ENCODE results near the gene CTDP1. TPM values are rescaled to one million over a fixed set of nuclear protein-coding genes. Genes with fewer than 3 reads are reported as not detected.

CTDP1 gene
- total RNA-seq, 4 donors from 2014 or later, result 12.3 to 21.8 (median 16.5) TPM

DNA sequence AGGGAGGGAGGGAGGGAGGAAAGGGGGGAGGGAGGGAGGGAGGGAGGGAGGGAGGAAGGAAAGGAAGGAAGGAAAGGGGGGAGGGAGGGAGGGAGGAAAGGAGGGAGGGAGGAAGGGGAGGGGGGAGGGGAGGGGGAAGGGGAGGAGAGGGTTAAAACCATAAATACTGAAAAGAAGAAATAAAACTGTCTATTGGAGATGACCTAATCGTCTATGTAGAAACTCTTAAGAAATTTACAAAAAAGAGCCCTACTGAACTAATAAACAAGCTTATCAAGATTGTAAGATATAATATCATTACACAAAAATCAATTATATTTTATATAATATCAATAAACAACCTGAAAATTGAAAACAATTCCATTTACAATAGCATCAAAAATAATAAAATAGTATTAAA, 32.3 kb upstream of the CTDP1 start:
- DNase-seq (no peak), ATAC-seq (no peak)
- Histone ChIP-seq H3K4me3 (no peak overlapping the region), H3K4me1 (peaks cover 0 to 4% of the 10 kb centered on the region in 2 donors), H3K9me3 (no peaks in the 10 kb centered on the region), H3K36me3 (no peaks in the 10 kb centered on the region), H3K27me3 (no peaks in the 10 kb centered on the region), H3K27ac (no peak overlapping the region)
- in situ Hi-C loops (cut with MboI; ENCODE audit: low sequenced_read_pairs in 4 of 4), result loop anchor here in 3 of 4 donors (5.0 to 25.0 kb wide), 3 partner anchors 110 to 270 kb away; no protein-coding TSS in a partner anchor
- intact Hi-C loops (cut with DNase I; ENCODE audit: low total_unique reads), result loop anchor here (10.0 kb wide), 1 partner anchor 113 kb away; no protein-coding TSS in a partner anchor
- TF ChIP-seq POLR2A (IDR thresholded peaks at IDR 0.05), result no peak
- TF ChIP-seq, protein P1, sequence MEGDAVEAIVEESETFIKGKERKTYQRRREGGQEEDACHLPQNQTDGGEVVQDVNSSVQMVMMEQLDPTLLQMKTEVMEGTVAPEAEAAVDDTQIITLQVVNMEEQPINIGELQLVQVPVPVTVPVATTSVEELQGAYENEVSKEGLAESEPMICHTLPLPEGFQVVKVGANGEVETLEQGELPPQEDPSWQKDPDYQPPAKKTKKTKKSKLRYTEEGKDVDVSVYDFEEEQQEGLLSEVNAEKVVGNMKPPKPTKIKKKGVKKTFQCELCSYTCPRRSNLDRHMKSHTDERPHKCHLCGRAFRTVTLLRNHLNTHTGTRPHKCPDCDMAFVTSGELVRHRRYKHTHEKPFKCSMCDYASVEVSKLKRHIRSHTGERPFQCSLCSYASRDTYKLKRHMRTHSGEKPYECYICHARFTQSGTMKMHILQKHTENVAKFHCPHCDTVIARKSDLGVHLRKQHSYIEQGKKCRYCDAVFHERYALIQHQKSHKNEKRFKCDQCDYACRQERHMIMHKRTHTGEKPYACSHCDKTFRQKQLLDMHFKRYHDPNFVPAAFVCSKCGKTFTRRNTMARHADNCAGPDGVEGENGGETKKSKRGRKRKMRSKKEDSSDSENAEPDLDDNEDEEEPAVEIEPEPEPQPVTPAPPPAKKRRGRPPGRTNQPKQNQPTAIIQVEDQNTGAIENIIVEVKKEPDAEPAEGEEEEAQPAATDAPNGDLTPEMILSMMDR (IDR thresholded peaks at IDR 0.05 in 4 of 5, conservative IDR thresholded peaks at IDR 0.05 in 1 of 5), result no peak

DNA sequence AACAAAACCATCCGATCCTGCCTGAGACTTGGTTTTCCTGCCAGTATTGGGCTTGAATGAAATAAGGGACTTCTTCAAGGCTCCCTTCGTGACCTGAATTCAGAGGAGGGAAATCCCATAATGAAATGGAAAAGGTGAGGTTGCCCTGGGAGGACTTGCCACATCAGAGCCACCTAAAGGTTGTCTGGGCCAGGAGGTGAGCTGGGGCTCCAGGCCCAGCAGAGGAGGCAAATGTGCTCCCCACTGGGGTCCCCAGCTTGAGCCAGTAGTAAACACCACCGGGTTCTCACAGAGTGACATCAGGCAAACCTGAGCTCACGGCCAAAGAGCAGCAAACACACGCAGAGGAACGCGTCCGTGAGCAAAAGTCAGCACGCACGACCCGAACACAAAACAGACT, 28.6 kb upstream of the CTDP1 start:
- ATAC-seq, result no peak
- H3K36me3 ChIP-seq, result no peaks in the 10 kb centered on the region
- in situ Hi-C loops (cut with MboI; ENCODE audit: low sequenced_read_pairs in 4 of 4) (no loop called here), intact Hi-C loops (cut with DNase I; ENCODE audit: low total_unique reads) (no loop called here)
- no peaks in the 10 kb centered on the region for H3K9me3 ChIP-seq
- H3K4me1 ChIP-seq, result no peaks in the 10 kb centered on the region
- H3K4me3 ChIP-seq, result no peak overlapping the region
- no peak overlapping the region for H3K27ac ChIP-seq
- TF ChIP-seq, protein P1 (IDR thresholded peaks at IDR 0.05 in 4 of 5, conservative IDR thresholded peaks at IDR 0.05 in 1 of 5), result no peak
- TF ChIP-seq POLR2A (IDR thresholded peaks at IDR 0.05), result no peak
- no peaks in the 10 kb centered on the region for H3K27me3 ChIP-seq
- DNase-seq, result no peak

DNA sequence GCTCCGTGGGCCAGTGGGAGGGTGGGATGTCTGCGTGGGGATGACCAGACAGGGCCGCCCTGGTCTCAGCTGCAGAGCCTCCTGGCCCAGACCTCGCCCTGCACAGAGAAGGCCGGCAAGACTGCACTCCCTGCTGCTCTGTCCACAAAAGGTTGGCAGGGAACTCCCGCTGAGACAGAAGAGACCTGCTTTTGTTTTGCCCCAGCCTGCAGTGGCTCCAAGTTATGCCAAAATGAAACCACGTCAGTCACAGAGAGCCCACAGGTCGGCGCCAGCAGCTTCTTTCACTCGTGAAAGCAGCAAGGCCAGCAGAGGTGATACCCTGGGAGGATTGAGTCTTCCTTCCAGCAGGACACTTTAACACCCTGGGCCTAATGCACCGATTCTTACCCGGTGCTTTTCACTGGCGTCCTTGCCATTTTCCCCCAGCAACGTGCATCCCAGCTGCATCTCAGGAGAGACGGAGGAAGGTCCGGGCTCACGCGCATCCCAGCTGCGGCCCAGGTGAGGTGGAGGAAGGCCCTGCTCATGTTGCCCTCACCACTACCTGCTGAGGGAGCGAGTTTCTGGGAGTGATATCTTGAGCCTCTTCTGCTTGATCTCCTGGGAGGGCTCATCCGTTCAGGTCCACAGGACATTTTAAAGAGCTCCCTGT, 22.1 kb upstream of the CTDP1 start:
- Histone ChIP-seq H3K4me3 (no peak overlapping the region), H3K27ac (no peak overlapping the region), H3K36me3 (no peaks in the 10 kb centered on the region), H3K27me3 (no peaks in the 10 kb centered on the region), H3K9me3 (no peaks in the 10 kb centered on the region), H3K4me1 (no peaks in the 10 kb centered on the region)
- DNase-seq (no peak), ATAC-seq (no peak)
- intact Hi-C loops (cut with DNase I; ENCODE audit: low total_unique reads) (no loop called here), in situ Hi-C loops (cut with MboI; ENCODE audit: low sequenced_read_pairs in 4 of 4) (no loop called here)
- TF ChIP-seq, protein P1 (IDR thresholded peaks at IDR 0.05 in 4 of 5, conservative IDR thresholded peaks at IDR 0.05 in 1 of 5), result no peak
- no peak for TF ChIP-seq POLR2A (IDR thresholded peaks at IDR 0.05)

DNA sequence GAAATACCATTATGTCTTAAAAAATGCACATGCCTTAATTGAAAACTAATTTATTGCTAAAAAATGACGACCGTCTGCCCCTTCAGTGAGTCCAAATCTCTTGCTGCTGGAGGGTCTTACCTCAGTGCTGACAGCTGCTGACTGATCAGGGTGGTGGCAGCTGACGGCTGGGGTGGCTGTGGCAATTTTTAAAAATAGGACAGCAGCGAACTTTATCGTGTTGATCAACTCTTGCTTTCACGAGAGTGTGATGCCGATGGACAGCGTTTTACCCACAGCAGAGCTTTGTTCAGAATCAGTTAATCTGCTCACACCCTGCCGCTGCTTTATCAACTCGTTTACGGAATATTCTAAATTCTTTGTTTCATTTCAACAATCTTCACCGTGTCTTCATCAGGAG, 21.2 kb upstream of the CTDP1 start:
- H3K27ac ChIP-seq, result no peak overlapping the region
- TF ChIP-seq, protein P1 (IDR thresholded peaks at IDR 0.05 in 4 of 5, conservative IDR thresholded peaks at IDR 0.05 in 1 of 5), result no peak
- no peak for TF ChIP-seq POLR2A (IDR thresholded peaks at IDR 0.05)
- intact Hi-C loops (cut with DNase I; ENCODE audit: low total_unique reads), result no loop called here

DNA sequence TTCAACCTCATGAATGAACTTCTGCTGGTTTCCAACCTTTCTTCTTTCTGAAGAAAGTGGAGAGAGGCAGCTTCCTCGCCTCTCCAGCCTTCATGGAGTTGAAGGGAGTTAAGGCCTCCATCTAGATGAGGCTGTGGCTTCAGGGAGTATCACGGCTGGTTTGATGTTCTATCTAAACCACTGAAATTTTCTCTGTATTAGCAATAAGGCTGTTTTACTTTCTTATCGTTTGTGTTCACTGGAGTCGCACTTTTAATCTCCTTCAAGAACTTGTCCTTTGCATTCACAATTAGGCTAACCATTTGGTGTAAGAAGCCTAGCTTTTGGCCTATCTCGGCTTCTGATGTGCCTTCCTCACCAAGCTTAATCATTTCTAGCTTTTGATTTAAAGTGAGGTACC, 19.9 kb upstream of the CTDP1 start:
- Histone ChIP-seq H3K27me3 (no peaks in the 10 kb centered on the region), H3K27ac (no peak overlapping the region), H3K4me3 (no peak overlapping the region), H3K4me1 (no peaks in the 10 kb centered on the region), H3K36me3 (no peaks in the 10 kb centered on the region), H3K9me3 (no peaks in the 10 kb centered on the region)
- DNase-seq (no peak), ATAC-seq (no peak)
- no peak for TF ChIP-seq POLR2A (IDR thresholded peaks at IDR 0.05)
- TF ChIP-seq, protein P1 (IDR thresholded peaks at IDR 0.05 in 4 of 5, conservative IDR thresholded peaks at IDR 0.05 in 1 of 5), result no peak
- in situ Hi-C loops (cut with MboI; ENCODE audit: low sequenced_read_pairs in 4 of 4) (no loop called here), intact Hi-C loops (cut with DNase I; ENCODE audit: low total_unique reads) (no loop called here)

More for the DNA sequence above, 21.2 kb upstream of the CTDP1 start:
- no peaks in the 10 kb centered on the region for H3K9me3 ChIP-seq
- no peaks in the 10 kb centered on the region for H3K27me3 ChIP-seq
- H3K36me3 ChIP-seq, result no peaks in the 10 kb centered on the region
- DNase-seq (no peak), ATAC-seq (no peak)
- no peak overlapping the region for H3K4me3 ChIP-seq
- no peaks in the 10 kb centered on the region for H3K4me1 ChIP-seq
- in situ Hi-C loops (cut with MboI; ENCODE audit: low sequenced_read_pairs in 4 of 4), result no loop called here

All from gastrocnemius medialis (tissue), 4 donors.